ENCODE measurements around the gene GEMIN5. TPM values are rescaled to one million over a fixed set of nuclear protein-coding genes. Genes with fewer than 3 reads are reported as not detected.

Gene GEMIN5, protein sequence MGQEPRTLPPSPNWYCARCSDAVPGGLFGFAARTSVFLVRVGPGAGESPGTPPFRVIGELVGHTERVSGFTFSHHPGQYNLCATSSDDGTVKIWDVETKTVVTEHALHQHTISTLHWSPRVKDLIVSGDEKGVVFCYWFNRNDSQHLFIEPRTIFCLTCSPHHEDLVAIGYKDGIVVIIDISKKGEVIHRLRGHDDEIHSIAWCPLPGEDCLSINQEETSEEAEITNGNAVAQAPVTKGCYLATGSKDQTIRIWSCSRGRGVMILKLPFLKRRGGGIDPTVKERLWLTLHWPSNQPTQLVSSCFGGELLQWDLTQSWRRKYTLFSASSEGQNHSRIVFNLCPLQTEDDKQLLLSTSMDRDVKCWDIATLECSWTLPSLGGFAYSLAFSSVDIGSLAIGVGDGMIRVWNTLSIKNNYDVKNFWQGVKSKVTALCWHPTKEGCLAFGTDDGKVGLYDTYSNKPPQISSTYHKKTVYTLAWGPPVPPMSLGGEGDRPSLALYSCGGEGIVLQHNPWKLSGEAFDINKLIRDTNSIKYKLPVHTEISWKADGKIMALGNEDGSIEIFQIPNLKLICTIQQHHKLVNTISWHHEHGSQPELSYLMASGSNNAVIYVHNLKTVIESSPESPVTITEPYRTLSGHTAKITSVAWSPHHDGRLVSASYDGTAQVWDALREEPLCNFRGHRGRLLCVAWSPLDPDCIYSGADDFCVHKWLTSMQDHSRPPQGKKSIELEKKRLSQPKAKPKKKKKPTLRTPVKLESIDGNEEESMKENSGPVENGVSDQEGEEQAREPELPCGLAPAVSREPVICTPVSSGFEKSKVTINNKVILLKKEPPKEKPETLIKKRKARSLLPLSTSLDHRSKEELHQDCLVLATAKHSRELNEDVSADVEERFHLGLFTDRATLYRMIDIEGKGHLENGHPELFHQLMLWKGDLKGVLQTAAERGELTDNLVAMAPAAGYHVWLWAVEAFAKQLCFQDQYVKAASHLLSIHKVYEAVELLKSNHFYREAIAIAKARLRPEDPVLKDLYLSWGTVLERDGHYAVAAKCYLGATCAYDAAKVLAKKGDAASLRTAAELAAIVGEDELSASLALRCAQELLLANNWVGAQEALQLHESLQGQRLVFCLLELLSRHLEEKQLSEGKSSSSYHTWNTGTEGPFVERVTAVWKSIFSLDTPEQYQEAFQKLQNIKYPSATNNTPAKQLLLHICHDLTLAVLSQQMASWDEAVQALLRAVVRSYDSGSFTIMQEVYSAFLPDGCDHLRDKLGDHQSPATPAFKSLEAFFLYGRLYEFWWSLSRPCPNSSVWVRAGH (N-terminal part only)
- 17.8 and 22.6 TPM in 2 replicates for total RNA-seq

GRCh38 chr5:154937718-154938466 lies at the start of gene GEMIN5:
Gene GEMIN5, minus strand, starts transcription at chr5:154938211. Its CDS starts 78 bp downstream, at chr5:154938133.

DNA sequence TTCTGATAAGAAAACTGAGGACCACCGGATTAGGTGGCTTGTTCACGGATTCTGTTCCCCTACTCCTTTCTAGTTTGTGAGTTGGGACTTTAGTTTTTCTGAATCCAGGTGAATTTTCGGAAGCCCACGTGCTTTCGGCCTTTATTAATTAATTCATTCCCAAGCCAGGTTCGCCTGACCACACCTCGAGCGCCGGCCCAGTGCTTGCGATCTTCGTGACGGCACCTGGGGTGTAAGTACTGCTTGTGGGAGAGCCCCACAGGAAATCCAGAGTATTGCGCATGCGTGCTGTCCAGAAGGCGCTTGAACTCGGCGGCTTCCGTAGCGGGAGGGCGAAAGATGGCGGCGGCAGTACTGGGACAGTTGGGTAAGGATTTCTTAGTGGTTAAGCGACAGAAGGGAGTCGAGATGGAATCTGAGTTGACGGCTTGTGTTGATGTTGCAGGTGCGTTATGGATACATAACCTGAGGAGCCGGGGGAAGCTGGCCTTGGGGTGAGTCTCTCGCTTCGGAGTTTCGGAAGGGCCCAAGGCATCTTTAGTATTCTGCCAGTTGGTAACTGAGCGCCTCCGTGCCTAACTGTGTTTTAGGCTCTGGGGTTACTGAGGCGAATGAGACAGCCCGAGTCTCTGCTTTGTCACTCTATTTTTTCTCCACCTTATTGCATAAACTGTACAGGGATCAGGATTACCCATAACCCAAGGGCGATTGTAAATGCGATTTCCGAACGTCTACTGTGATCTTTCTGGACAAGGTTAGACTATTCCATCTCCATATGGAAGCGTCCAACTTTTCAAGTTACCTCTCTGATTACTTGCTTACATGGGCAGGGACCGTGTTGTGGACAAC lies 3.0 kb upstream of the GEMIN5 start, which contains the start of gene MRPL22:
MRPL22 (plus strand) TSS at position 302 of the 849 bp plus-strand sequence; CDS start at position 340, 38 bp downstream.

DNA sequence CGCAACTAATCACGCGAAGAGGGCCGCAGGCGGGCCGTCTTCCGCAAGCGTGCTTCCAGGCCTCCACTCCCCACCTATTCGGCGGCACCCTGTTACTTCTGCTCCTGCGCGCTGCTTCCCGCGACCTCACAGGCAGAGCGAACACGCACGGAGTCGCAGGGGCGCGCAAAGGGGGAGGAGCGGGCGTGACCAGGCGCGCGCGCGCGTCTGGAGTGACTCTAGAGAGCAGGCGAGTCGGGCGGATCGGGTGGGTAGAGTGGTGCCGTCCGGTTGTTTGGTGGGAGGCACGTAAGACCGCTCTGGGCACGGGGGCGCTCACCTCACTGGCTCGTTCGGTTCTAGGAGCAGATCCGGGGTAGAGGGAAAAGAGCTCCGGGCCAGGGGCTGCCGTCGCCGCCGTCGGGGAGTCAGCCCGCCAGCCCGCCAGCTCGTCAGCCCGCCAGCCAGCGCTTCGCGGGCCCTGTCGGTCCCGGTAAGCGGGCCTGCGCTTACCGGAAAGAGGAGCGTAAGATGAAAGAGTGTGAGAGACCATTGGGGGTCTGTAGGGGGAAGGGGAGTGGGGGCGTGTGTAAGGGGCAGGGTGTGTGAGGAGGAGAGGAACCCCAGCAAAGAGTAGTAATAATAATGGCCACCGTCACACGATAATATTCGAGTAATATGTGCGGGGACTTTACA lies 79.6 kb downstream of the GEMIN5 start, which contains the start of gene CNOT8:
CNOT8 (plus strand) TSS at position 331 of the 675 bp plus-strand sequence. CDS start 4,652 bp downstream, outside the sequence.

GRCh38 chr5:154850255-154851062 lies 87.6 kb downstream of the GEMIN5 start, which contains the start of gene FAXDC2:
Gene FAXDC2, minus strand, starts transcription at chr5:154850603. Its CDS starts 12,425 bp downstream, at chr5:154838178.

Other genes starting within 250 kb of the GEMIN5 start
- gene LARP1, start 182.8 kb downstream of the GEMIN5 start, total RNA-seq, result 83.1 and 104 TPM in 2 replicates
- gene FAXDC2, start 87.6 kb downstream of the GEMIN5 start, total RNA-seq, result 4.6 and 5.8 TPM in 2 replicates
- gene CNOT8, start 79.6 kb downstream of the GEMIN5 start, total RNA-seq, result 50.0 and 54.4 TPM in 2 replicates
- 24.7 and 33.1 TPM in 2 replicates for gene MRPL22, start 2.9 kb upstream of the GEMIN5 start, total RNA-seq
- not detected in 2 replicates for gene KIF4B, start 75.5 kb upstream of the GEMIN5 start, total RNA-seq

Data from airway epithelial cell (primary cell).